ENCODE results near the gene CSMD2.

Gene CSMD2

GRCh38 chr1:33993301-33993700 lies 171.7 kb downstream of the CSMD2 start:
- no peak for DNase-seq

DNA sequence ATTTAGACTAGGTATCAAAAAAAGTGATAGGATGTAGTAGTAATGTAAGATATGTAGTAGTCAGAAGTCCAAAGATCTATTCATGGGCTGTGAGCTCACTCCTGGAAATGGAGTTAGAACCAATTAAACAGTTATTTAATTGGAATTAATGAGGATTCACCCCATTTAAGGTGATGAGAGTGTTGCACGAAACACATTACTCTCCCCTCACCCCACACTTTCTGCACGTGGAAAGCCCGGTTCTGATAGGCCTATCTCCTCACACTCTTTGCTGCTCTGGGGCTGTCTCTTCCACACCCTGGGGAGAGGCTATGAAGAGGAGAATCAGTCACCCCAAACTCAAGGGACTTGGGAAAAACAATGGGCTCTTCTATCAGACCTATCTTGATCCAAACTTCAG lies 174.7 kb downstream of the CSMD2 start:
- no peak for DNase-seq

GRCh38 chr1:33988161-33988560 lies 176.9 kb downstream of the CSMD2 start:
- DNase-seq = no peak

GRCh38 chr1:33986390-33987095 lies 178.5 kb downstream of the CSMD2 start:
- no peak for DNase-seq

- DNase-seq = no peak
Measured at GRCh38 chr1:33985656-33986055, 179.4 kb downstream of the CSMD2 start.

GRCh38 chr1:33984906-33985565 lies 180.0 kb downstream of the CSMD2 start:
- DNase-seq = no peak

GRCh38 chr1:33982419-33982818 lies 182.6 kb downstream of the CSMD2 start:
- no peak for DNase-seq

DNA sequence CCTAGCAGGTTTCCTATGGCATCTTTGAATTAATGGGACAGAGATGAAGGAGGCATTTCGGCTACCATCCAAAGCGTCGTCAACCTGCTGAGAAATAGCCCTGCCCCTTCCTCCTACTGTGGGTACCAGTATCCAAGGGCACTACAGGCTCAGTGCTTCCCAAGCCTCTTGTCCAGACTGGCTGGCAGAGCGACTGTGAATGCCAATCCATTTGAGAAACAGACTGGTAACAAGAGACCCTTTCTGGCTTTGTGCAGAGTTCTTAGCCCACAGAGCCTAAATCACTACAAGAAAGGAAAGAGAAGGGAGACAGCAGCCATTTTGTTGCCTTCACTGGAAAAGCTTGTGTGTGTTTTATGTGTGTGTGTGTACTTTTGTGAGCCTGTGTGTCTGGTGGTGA lies 185.7 kb downstream of the CSMD2 start:
- no peak for DNase-seq

DNA sequence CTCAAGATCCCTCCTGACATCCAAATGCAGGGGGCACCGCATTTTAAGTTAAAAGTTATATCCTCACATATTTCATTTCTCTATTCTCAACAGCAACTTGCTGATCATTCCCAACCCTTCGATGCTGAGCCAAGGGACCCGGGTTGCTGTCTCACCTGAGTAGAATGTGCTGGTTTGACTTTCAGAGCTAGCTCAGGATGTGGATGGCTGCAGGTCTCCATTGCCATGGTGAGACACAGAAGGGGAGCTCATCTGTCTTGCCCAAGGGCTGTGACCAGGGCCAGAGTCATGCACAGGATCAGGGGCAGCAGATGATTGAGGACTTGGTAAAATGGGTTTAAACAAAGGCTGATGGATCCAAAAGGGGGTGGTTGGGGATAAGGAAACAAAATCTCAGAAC lies 189.1 kb downstream of the CSMD2 start:
- no peak for DNase-seq

- no peak for DNase-seq
Measured at GRCh38 chr1:33973799-33974545, 191.1 kb downstream of the CSMD2 start.

DNA sequence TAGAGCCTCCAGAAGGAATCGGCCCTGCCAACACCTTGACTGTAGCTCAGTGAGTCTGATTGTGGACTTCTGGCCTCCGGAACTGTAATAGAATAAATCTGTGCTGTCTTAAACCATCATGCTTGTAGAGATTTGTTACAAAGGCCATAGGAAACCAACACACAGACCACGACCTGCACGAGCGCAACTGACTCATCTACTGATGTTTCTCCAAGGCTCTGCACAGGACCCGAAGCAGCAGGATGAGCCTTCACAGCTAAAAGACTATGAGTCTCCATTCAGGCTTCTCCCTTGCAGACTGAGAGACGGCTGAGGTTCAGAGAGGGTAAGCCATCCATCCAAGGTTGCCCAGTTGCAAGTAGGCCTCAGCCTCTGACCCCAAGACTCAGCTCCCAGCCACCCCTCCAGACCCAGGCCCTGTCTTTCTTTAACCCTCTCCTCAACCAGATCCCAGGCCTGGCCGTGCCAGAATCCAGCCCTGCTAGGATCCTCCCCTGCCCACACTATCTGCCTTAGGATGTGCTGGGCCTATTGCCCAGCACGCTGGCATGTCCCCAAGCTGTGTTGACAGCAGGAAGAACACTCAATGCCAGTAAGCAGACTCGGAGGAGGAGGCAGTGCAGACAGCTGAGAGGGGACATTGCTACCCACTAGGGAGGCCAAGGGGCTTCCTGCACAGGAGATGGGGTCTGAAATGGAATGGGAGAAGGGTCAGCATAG lies 192.2 kb downstream of the CSMD2 start:
- no peak for DNase-seq

DNA sequence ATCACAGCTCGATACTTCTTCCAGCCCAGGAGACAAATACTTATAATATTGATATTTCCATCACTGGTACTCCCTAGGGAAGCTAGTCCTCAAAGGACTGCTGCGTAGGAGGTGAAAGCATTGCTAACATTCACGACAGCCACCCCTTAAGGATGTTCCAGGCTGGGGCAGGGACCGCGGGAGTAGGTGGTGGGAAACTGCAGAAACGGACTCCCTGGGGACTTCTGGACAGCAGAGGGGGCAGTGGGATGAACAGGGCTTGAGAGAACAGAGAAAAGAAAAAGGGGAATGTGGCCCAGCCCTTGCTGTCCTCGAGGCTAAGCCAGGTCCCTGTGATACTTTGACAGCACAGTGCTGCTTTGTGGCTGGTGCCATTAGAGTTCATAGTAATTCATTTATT lies 193.1 kb downstream of the CSMD2 start:
- no peak for DNase-seq

- no peak for DNase-seq
Measured at GRCh38 chr1:33971018-33971710, 193.9 kb downstream of the CSMD2 start.

DNA sequence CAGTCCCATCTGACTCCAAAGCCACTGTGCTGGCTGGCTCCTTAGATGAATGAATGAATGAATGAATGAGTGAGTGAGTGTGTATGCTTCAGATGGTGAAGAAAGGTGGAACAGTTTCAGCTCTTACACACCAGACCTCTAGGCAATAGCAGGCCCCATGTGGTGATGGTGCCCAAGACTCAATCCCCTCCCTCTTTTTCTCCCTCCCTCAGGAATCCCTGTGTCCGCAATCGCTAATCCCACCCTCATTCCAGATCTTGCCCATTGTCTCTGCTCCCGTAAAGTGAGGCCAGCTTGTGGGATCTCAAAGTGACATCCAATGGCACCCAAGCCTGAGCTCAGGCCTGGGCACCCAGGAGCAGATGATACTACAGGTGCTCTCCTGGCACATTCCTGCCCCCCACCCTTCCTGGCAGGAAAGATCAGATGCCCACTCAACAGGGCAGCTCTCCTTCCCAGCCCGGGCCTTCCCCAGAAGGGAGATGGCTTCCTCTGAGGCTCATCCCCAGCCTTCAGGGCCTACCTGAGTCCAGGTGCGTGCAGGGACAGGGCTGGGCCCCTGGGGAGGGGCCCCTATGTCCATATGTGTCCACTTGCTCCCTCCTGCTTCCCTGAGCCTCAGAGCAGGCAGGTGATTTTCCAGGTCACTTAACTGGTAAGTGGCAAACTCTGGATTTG lies 194.7 kb downstream of the CSMD2 start:
- DNase-seq = no peak

GRCh38 chr1:33966346-33967141 lies 198.5 kb downstream of the CSMD2 start:
- no peak for DNase-seq

DNA sequence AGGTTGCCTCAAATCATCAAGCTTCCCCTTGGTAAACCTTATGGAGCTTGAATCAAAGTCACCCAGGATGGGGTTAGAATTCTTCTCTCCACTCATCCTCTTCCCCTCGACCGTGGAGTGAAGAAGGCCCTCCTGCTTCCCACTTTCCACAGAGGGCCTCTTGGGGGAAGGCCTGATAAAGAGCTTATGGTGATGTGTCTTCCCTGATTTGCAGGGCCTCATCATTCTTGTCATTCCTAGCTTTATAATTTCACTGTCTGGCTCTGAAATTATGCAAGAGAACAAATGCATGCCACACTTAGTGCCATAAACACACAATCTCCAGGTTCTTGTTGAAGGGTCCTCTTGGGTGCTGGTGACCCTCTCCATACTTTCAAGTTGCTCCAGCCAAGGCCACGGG lies 199.9 kb downstream of the CSMD2 start:
- no peak for DNase-seq

DNA sequence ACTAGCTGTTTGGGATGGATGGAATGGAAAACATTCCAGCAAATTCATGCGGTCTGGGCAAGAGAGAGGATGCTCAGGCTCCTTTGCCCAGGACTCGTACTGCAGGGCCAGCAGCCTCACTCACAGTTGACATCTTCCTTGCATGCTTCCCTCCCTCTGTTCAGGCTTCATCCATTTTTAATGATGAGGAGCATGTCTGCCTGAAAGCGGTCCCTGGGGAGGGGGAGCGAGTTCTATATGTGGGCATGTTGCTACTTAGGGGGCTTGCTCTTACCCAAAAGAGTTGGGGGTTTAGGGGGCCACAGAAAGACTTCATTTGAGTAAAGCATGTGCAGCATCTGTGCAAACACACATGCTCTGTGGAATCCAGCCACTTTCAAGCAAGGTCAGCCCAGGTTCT lies 203.0 kb downstream of the CSMD2 start:
- no peak for DNase-seq

DNA sequence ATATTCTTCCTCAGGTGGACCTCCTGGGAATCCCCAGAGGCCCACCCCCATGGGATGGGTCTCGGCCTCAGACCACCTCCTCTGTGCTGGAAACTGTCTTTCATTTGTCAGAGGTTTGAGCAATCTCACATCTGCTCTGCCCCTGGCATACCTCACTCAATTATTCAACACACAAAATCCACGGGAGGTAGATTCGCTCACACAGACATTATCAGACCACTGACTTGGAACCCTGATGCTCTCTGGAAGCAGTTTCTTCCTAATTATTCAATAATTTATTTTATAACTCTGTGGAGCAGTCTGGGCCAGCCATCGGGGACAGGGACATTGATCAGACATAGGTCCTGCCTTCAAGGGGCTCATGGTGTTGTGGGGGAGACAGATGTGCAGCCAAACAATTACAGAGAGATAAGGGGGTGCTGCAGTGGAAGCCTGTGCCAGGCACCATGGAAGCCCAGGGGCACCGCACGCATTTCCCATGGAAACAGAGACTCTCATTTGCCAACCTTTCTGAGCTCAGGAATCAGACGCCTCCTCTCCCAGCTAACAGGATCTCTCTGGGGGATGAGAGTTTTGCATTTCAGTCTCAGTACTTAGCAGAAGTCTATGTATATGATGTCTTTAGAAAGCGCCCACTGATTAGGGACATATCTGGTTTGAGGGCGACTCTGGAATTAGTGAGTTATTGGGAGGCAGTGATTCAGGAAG lies 204.7 kb downstream of the CSMD2 start:
- DNase-seq = no peak

DNA sequence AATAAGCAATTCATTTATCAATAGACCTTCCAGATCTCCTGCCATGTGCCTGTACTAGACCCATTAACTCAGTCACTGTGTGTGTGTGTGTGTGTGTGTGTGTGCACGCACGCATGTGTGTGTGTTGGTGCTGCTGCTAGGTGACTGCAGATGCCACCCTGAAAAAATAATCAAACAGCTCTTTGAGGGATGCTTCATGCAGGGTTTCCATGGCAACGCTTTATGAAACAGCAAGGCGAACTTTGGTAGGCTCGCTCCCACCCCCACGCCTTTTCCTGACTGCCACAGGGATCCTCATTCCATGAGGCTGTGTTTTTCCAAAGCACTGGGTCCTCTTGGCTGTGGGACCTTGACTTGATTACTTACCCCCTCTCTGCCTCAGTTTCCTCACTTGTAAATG lies 207.2 kb downstream of the CSMD2 start:
- DNase-seq = no peak

- no peak for DNase-seq
Measured at GRCh38 chr1:33955096-33955495, 209.9 kb downstream of the CSMD2 start.

- DNase-seq = no peak
Measured at GRCh38 chr1:33949570-33949969, 215.5 kb downstream of the CSMD2 start.

Measured in activated naive CD4-positive, alpha-beta T cell treated with anti-CD3 and anti-CD28 coated beads, Interleukin-2, amount 50 U/mL, for 16 hours (primary cell).